ENCODE measurements around the gene AGMAT. TPM values are rescaled to one million over a fixed set of nuclear protein-coding genes. Genes with fewer than 3 reads are reported as not detected.

Gene AGMAT
- total and polyA plus RNA-seq, 9 of the 15 experiments (the other 6 are each of a cell fraction or from before 2014, with no cell fraction given) = not detected

DNA sequence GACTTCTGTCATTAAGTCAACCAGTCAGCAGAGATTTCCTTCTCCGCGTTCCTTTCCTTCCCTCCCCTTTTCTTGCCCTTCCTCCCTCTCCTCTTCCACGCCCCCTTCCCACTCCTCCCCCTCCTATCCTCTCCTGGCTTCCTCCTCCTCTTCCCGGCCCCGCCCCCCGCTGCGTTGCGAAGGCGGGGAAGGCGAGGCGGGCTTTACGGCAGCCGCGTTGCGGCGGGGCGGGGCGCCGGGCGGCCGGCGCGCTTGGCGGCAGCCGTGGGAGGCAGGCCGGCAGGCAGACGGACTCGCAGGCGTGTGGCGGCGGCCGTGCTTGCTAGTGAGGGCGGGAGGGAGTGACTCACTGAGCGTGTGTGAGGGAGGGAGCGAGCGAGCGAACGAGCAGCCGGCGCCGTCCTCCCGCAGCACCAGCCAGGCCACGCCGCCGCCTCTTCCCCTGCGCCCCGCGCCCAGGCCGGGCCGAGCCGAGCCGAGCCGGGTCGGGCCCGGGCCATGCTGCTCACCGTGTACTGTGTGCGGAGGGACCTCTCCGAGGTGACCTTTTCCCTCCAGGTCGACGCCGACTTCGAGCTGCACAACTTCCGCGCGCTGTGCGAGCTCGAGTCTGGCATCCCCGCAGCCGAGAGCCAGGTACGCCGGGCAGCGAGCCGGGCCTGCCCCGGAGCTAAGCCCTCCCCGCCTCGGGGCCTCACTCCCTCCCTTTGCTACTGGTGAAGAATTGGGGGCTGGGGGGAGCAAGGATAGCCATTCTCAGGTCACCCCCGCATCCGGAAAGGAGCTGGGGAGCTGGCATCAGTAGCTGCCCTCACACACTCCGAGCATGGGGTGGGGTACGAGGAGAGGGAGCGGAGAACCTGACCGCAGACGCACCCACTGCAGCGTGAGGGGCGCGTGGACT is 32.6 kb upstream of the AGMAT start, which contains the start of gene DDI2 (continued):
- TF ChIP-seq, protein P1, sequence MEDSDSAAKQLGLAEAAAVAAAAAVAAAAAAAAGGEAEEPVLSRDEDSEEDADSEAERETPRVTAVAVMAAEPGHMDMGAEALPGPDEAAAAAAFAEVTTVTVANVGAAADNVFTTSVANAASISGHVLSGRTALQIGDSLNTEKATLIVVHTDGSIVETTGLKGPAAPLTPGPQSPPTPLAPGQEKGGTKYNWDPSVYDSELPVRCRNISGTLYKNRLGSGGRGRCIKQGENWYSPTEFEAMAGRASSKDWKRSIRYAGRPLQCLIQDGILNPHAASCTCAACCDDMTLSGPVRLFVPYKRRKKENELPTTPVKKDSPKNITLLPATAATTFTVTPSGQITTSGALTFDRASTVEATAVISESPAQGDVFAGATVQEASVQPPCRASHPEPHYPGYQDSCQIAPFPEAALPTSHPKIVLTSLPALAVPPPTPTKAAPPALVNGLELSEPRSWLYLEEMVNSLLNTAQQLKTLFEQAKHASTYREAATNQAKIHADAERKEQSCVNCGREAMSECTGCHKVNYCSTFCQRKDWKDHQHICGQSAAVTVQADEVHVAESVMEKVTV (CRISPR knock-in tag; IDR thresholded peaks at IDR 0.05) = no peak
- TF ChIP-seq ZNF583 (CRISPR knock-in tag; IDR thresholded peaks at IDR 0.05) (no peak), DNMT1 (IDR thresholded peaks at IDR 0.05) (no peak), SP2 (IDR thresholded peaks at IDR 0.05; ENCODE audit: extremely low read depth, low read depth, low read length, poor library complexity, severe bottlenecking) (no peak), ZBTB7A (IDR thresholded peaks at IDR 0.05; ENCODE audit: borderline replicate concordance, control insufficient read depth, low read depth, low read length) (peak; percentile 66; the same call in 1 of the 2 replicates), ZNF780A (CRISPR knock-in tag; IDR thresholded peaks at IDR 0.05) (no peak), ZC3H4 (CRISPR knock-in tag; IDR thresholded peaks at IDR 0.05; ENCODE audit: borderline replicate concordance) (peak; percentile 92)
- TF ChIP-seq, protein P2, sequence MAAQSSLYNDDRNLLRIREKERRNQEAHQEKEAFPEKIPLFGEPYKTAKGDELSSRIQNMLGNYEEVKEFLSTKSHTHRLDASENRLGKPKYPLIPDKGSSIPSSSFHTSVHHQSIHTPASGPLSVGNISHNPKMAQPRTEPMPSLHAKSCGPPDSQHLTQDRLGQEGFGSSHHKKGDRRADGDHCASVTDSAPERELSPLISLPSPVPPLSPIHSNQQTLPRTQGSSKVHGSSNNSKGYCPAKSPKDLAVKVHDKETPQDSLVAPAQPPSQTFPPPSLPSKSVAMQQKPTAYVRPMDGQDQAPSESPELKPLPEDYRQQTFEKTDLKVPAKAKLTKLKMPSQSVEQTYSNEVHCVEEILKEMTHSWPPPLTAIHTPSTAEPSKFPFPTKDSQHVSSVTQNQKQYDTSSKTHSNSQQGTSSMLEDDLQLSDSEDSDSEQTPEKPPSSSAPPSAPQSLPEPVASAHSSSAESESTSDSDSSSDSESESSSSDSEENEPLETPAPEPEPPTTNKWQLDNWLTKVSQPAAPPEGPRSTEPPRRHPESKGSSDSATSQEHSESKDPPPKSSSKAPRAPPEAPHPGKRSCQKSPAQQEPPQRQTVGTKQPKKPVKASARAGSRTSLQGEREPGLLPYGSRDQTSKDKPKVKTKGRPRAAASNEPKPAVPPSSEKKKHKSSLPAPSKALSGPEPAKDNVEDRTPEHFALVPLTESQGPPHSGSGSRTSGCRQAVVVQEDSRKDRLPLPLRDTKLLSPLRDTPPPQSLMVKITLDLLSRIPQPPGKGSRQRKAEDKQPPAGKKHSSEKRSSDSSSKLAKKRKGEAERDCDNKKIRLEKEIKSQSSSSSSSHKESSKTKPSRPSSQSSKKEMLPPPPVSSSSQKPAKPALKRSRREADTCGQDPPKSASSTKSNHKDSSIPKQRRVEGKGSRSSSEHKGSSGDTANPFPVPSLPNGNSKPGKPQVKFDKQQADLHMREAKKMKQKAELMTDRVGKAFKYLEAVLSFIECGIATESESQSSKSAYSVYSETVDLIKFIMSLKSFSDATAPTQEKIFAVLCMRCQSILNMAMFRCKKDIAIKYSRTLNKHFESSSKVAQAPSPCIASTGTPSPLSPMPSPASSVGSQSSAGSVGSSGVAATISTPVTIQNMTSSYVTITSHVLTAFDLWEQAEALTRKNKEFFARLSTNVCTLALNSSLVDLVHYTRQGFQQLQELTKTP (IDR thresholded peaks at IDR 0.05; ENCODE audit: low read depth in 1 of 2, partially characterized antibody in 2 of 2) = peak in 1 of 2 experiments; percentile 46
- TF ChIP-seq, protein P3, sequence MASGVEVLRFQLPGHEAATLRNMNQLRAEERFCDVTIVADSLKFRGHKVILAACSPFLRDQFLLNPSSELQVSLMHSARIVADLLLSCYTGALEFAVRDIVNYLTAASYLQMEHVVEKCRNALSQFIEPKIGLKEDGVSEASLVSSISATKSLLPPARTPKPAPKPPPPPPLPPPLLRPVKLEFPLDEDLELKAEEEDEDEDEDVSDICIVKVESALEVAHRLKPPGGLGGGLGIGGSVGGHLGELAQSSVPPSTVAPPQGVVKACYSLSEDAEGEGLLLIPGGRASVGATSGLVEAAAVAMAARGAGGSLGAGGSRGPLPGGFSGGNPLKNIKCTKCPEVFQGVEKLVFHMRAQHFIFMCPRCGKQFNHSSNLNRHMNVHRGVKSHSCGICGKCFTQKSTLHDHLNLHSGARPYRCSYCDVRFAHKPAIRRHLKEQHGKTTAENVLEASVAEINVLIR (CRISPR knock-in tag; IDR thresholded peaks at IDR 0.05) = no peak

All from K562 (cell line).